RWPE2 (cell line): ENCODE measurements around the gene TBC1D23.

Experiments used
- ATAC-seq: fragments of 200-7000 bp; cut with Tn5 transposase; 3 replicates; pipeline ENCODE4 v1.9.1; 2021; ENCODE audit warnings: low read depth
- DNase-seq: peaks from one replicate; pipeline ENCODE4 v3.0.0-alpha.2; 2020; ENCODE audit warnings: low spot score
- H3K27ac ChIP-seq: fragments of 450-650 bp; 2 replicates; pipeline ENCODE4 v1.5.1; 2017; ENCODE audit warnings: mild to moderate bottlenecking; ENCODE audit not compliant: poor library complexity, severe bottlenecking
- H3K27me3 ChIP-seq: fragments of 250-450 bp; sonication (Bioruptor Pico); 2 replicates; pipeline ENCODE4 v1.5.1; 2021; ENCODE audit warnings: mild to moderate bottlenecking, moderate library complexity; ENCODE audit not compliant: insufficient read depth, poor library complexity, severe bottlenecking
- H3K36me3 ChIP-seq: fragments of 250-450 bp; sonication (Bioruptor Pico); 2 replicates; pipeline ENCODE4 v1.5.1; 2020; ENCODE audit warnings: low read depth, mild to moderate bottlenecking, moderate library complexity
- H3K4me1 ChIP-seq: fragments of 250-450 bp; sonication (Bioruptor Pico); 2 replicates; pipeline ENCODE4 v1.5.1; 2021; ENCODE audit warnings: mild to moderate bottlenecking, moderate library complexity; ENCODE audit not compliant: insufficient read depth, poor library complexity, severe bottlenecking
- H3K4me3 ChIP-seq: fragments of 250-450 bp; sonication (Bioruptor Pico); 2 replicates; pipeline ENCODE4 v1.5.1; 2021; ENCODE audit warnings: mild to moderate bottlenecking, moderate library complexity; ENCODE audit not compliant: severe bottlenecking
- H3K9me3 ChIP-seq: fragments of 250-450 bp; sonication (Bioruptor Pico); 2 replicates; pipeline ENCODE4 v1.5.1; 2021; ENCODE audit warnings: mild to moderate bottlenecking, moderate library complexity; ENCODE audit not compliant: severe bottlenecking
- CTCF ChIP-seq: fragments of 450-650 bp; IDR thresholded peaks from one replicate; pipeline ENCODE4 v1.5.1; 2017; ENCODE audit warnings: mild to moderate bottlenecking, moderate library complexity; ENCODE audit not compliant: poor library complexity, severe bottlenecking

The TBC1D23 gene

DNA sequence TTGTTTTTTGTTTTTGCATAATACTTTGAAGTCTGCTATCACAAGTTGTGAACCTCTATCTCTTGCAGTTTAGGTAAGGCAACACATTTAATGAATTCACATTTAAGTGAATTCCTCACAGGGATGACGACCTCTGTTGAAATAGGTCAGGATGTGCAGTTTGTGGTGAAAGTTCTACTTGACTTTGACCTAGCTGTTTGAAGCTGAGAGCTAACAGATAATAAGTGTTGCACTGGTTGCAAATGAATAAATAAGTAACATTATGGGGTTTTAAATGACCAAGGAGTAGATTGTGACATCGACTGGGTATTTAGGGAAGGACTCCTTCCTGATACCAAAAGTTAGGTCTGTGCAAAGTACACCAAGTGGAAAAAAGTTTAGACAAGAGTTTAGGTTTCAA lies 97.6 kb downstream of the TBC1D23 start:
- Histone ChIP-seq H3K36me3 (peaks cover 56% of the 10 kb centered on the region), H3K27ac (no peak overlapping the region), H3K4me3 (no peak overlapping the region), H3K9me3 (no peaks in the 10 kb centered on the region), H3K4me1 (no peaks in the 10 kb centered on the region), H3K27me3 (no peaks in the 10 kb centered on the region)
- DNase-seq (no peak), ATAC-seq (no peak)
- no peak for TF ChIP-seq CTCF

- H3K36me3 ChIP-seq = peaks cover 60% of the 10 kb centered on the region
- no peaks in the 10 kb centered on the region for H3K9me3 ChIP-seq
These were observed 98.2 kb downstream of the TBC1D23 start for GRCh38 chr3:100359035-100359434.

DNA sequence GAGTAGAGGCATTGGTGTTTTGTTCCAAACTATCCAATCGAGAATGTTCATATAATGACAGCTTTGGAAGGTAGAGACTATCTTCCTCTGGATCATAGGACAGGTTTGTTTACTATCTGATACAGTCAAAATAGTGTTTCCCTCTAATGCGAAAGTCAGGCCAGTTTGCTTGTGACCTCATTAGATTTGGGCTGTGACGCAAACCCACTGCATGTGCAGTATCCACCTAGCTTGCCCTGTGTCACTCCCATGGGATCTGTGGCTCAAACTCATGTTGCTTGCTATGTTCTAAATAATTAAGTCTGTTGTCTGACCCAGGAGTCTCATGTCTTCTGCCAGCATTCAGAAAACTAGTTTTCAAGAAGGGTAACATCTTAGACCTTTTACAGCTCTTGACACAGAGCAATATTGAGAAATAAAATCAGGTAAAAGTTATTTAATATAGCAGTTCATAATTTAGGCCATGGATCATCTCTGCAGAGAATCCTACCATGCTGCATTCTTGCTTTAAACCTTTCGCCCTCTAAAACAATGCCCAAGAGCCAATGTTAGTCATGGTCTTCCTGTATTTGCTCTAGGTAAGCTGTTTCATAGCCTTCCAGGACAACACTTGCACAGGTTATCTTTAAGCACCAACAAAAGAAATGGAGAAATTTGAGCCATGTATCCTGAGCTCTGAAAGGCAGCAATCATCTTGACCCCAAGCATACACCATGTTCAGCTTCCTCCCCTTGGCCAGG lies 100.1 kb downstream of the TBC1D23 start:
- no peak for ATAC-seq
- peaks cover 58% of the 10 kb centered on the region for H3K36me3 ChIP-seq

More at GRCh38 chr3:100359035-100359434, 98.2 kb downstream of the TBC1D23 start:
- no peaks in the 10 kb centered on the region for H3K27me3 ChIP-seq
- H3K4me3 ChIP-seq = no peak overlapping the region
- ATAC-seq (no peak), DNase-seq (no peak)
- H3K27ac ChIP-seq = no peak overlapping the region
- TF ChIP-seq CTCF = no peak
- no peaks in the 10 kb centered on the region for H3K4me1 ChIP-seq

DNA sequence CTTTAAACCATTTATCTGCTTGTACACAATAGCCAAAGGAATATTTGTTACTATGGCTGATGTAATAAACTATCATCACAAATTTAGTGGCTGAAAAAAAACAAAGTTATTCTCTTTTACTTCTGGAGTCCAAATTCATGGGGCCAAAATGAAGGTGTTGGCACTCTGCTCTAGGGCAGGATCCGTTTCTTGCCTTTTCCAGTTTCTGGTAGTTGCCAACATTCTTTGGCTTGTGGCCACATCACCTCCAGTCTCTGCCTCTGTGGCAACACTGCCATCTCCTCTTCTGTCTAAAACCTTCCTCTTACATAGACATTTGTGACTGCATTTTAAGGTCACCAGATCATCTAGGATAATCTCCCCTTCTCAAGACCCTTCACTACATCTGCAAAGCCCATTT lies 101.1 kb downstream of the TBC1D23 start:
- Histone ChIP-seq H3K27me3 (no peaks in the 10 kb centered on the region), H3K4me1 (no peaks in the 10 kb centered on the region), H3K27ac (no peak overlapping the region), H3K36me3 (peaks cover 58% of the 10 kb centered on the region), H3K9me3 (no peaks in the 10 kb centered on the region), H3K4me3 (no peak overlapping the region)
- DNase-seq (no peak), ATAC-seq (no peak)
- no peak for TF ChIP-seq CTCF

More for the DNA sequence above, 100.1 kb downstream of the TBC1D23 start:
- Histone ChIP-seq H3K27me3 (no peaks in the 10 kb centered on the region), H3K9me3 (no peaks in the 10 kb centered on the region), H3K4me1 (no peaks in the 10 kb centered on the region), H3K27ac (no peak overlapping the region), H3K4me3 (no peak overlapping the region)
- DNase-seq = no peak
- TF ChIP-seq CTCF = no peak

- TF ChIP-seq CTCF = no peak
- Histone ChIP-seq H3K9me3 (no peaks in the 10 kb centered on the region), H3K27ac (no peak overlapping the region), H3K4me1 (no peaks in the 10 kb centered on the region), H3K36me3 (peaks cover 78% of the 10 kb centered on the region), H3K27me3 (no peaks in the 10 kb centered on the region), H3K4me3 (no peak overlapping the region)
- no peak for ATAC-seq
- DNase-seq = no peak
These were observed 103.6 kb downstream of the TBC1D23 start for GRCh38 chr3:100364421-100364820.
